ENCODE data around the gene BRF1. TPM values are rescaled to one million over a fixed set of nuclear protein-coding genes. Genes with fewer than 3 reads are reported as not detected.
A peak's percentile ranks its signal among the peaks of the same experiment; 100 is the strongest.

Gene BRF1
- total and polyA plus RNA-seq, 2 of the 8 experiments (the other 6 are each of a cell fraction or from before 2014, with no cell fraction given): 7.7 to 18.3 TPM

GRCh38 chr14:105220699-105221597 lies 79.9 kb downstream of the BRF1 start:
- Histone ChIP-seq H3K36me3 (ENCODE audit: control insufficient read depth in 2 of 4, insufficient read depth in 4 of 4, low read length in 3 of 4) (no peaks in the 10 kb centered on the region; a peak in 2 of 8 replicates), H3K4me2 (ENCODE audit: insufficient read depth in 1 of 2, low read depth in 2 of 2, low read length in 2 of 2) (no peak overlapping the region), H4K20me1 (replicated peaks in 1 of 2; ENCODE audit: control insufficient read depth in 1 of 2, insufficient read depth in 2 of 2, low read length in 2 of 2) (peaks cover 0 to 9% of the 10 kb centered on the region in 2 experiments), H2BK20ac (ENCODE audit: low read length) (no peak overlapping the region), H3K79me2 (ENCODE audit: control insufficient read depth in 1 of 2, insufficient read depth in 2 of 2, low read length in 2 of 2) (no peaks in the 10 kb centered on the region), H3K23me2 (ENCODE audit: low read depth, low read length) (peaks cover 2% of the 10 kb centered on the region; the same call in 1 of the 2 replicates), H2AK5ac (ENCODE audit: low read depth, low read length) (no peak overlapping the region), H3K9me3 (ENCODE audit: insufficient read depth in 2 of 2, low read depth in 1 of 2, low read length in 1 of 2) (no peaks in the 10 kb centered on the region), H3K79me1 (ENCODE audit: low read depth, low read length) (no peaks in the 10 kb centered on the region), H2BK5ac (ENCODE audit: low read depth, low read length) (no peak overlapping the region; the same call in 1 of the 2 replicates), H3K4me3 (ENCODE audit: extremely low read depth in 1 of 4, insufficient read depth in 2 of 4, low read depth in 3 of 4, low read length in 4 of 4) (no peak overlapping the region), H2AFZ (ENCODE audit: low read length) (no peak overlapping the region), H3K56ac (replicated peaks; ENCODE audit: insufficient read length, low read depth, low read length) (no peak overlapping the region), H3K27me3 (replicated peaks in 1 of 4; ENCODE audit: control insufficient read depth in 3 of 4, extremely low read depth in 1 of 4, insufficient read depth in 3 of 4, low read length in 3 of 4) (no peaks in the 10 kb centered on the region), H4K5ac (ENCODE audit: insufficient read length, low read depth, low read length) (no peak overlapping the region), H4K8ac (ENCODE audit: extremely low read depth, insufficient read depth, low read length) (peak overlapping the region; percentile 46; the same call in 1 of the 2 replicates), H3K23ac (ENCODE audit: insufficient read length) (no peak overlapping the region), H2BK12ac (ENCODE audit: low read depth, low read length) (no peak overlapping the region), H3K4ac (replicated peaks; ENCODE audit: insufficient read length, low read depth, low read length) (no peak overlapping the region), H2BK120ac (replicated peaks; ENCODE audit: low read depth, low read length) (no peak overlapping the region), H3K27ac (ENCODE audit: low read depth, low read length) (no peak overlapping the region), H3K18ac (ENCODE audit: extremely low read depth, low read length) (no peak overlapping the region), H4K91ac (replicated peaks; ENCODE audit: insufficient read length, low read length) (no peak overlapping the region), H3K14ac (ENCODE audit: insufficient read length) (no peak overlapping the region), H2BK15ac (ENCODE audit: low read length) (no peak overlapping the region), H3K4me1 (replicated peaks in 1 of 4; ENCODE audit: control insufficient read depth in 3 of 4, insufficient read depth in 4 of 4, low read length in 3 of 4) (no peaks in the 10 kb centered on the region), H3K9ac (replicated peaks in 1 of 4; ENCODE audit: extremely low read depth in 1 of 4, low read depth in 3 of 4, low read length in 3 of 4) (no peak overlapping the region)
- WGBS, 2 experiments (ENCODE audit: extremely low coverage in 1 of 2, insufficient coverage in 1 of 2, insufficient read length in 1 of 2, insufficient replicate concordance in 2 of 2, low coverage in 1 of 2, low lambda C conversion rate in 2 of 2, missing lambda C conversion rate in 1 of 2): 90% methylated on average over 29 of the region's 29 CpGs; no CpG with 5 or more reads in 1 of the 2 experiments
- FAIRE-seq (no peak), DNase-seq (ENCODE audit: low read depth in 1 of 2, low spot score in 2 of 2) (no peak)
- CTCF ChIA-PET (ENCODE audit: partially characterized antibody): interaction anchor here (1.9 kb wide), 1 partner anchor 18 kb away, joined by 8 read pairs; no protein-coding TSS in a partner anchor
- POLR2A ChIA-PET (ENCODE audit: partially characterized antibody): no interaction called here
- TF ChIP-seq SP4 (IDR thresholded peaks at IDR 0.05; ENCODE audit: low read length) (no peak), SRF (IDR thresholded peaks at IDR 0.05; ENCODE audit: low read depth, low read length) (no peak), TAF1 (IDR thresholded peaks at IDR 0.05; ENCODE audit: low read depth, low read length) (no peak), TEAD4 (IDR thresholded peaks at IDR 0.05; ENCODE audit: low read depth, low read length) (no peak), YY1 (IDR thresholded peaks at IDR 0.05; ENCODE audit: low read depth, low read length) (no peak), CHD2 (IDR thresholded peaks at IDR 0.05; ENCODE audit: low read length) (no peak), SP1 (IDR thresholded peaks at IDR 0.05; ENCODE audit: low read depth, low read length) (no peak), CHD1 (IDR thresholded peaks at IDR 0.05; ENCODE audit: low read depth, low read length) (no peak), RFX5 (IDR thresholded peaks at IDR 0.05; ENCODE audit: borderline replicate concordance, low read depth, low read length) (no peak), JUN (IDR thresholded peaks at IDR 0.05; ENCODE audit: low read depth, low read length) (no peak), BCL11A (IDR thresholded peaks at IDR 0.05; ENCODE audit: low read depth in 2 of 2, low read length in 2 of 2) (no peak), FOSL1 (IDR thresholded peaks at IDR 0.05; ENCODE audit: insufficient read depth, low read depth, low read length) (no peak), NANOG (IDR thresholded peaks at IDR 0.05; ENCODE audit: insufficient read depth, low read depth, low read length, poor library complexity, severe bottlenecking) (no peak), SP2 (IDR thresholded peaks at IDR 0.05; ENCODE audit: low read length) (no peak)
